SH-SY5Y (cell line): ENCODE data around the gene COMMD7.

Source experiments
- GATA2 ChIP-seq: IDR thresholded peaks from 2 replicates; pipeline ENCODE4 v1.6.1; 2011; ENCODE audit warnings: mild to moderate bottlenecking, low read depth, low read length
- GATA3 ChIP-seq: IDR thresholded peaks from 2 replicates; pipeline ENCODE4 v1.6.1; 2011; ENCODE audit warnings: low read depth, mild to moderate bottlenecking, low read length, moderate library complexity

- TF ChIP-seq GATA3 (no peak), GATA2 (no peak)
Observed at GRCh38 chr20:32687180-32687532, 56.1 kb downstream of the COMMD7 start.
